Common myeloid progenitor, CD34-positive (primary cell): Measurements from ENCODE around the gene CHST2.
A peak's percentile ranks its signal among the peaks of the same experiment; 100 is the strongest.

ENCODE experiments used
- CTCF ChIA-PET: fragments of 350-600 bp; sonication (Branson Sonifier 250); formaldehyde crosslinking; loops from one replicate; lab custom pipeline; 2021; ENCODE audit warnings: antibody characterized with exemption; lab: Charles Lee
- POLR2A ChIA-PET: fragments of 350-600 bp; sonication (Branson Sonifier 250); formaldehyde crosslinking; loops from one replicate; lab custom pipeline; 2021; ENCODE audit warnings: antibody characterized with exemption; lab: Charles Lee
- DNase-seq, 3 donors: peaks; one replicate each; pipeline versions ENCODE4 v3.0.0 to v3.0.0-alpha.2; 2013
- H3K27ac ChIP-seq, 2 experiments: 1 replicate in 1 of 2; 2 replicates in 1 of 2; pipeline ENCODE4 v1.7.0; 2013; ENCODE audit warnings: inconsistent platforms in 2 of 2, low read length in 2 of 2, mild to moderate bottlenecking in 2 of 2, low read depth in 1 of 2, moderate library complexity in 1 of 2; ENCODE audit not compliant: severe bottlenecking in 2 of 2, insufficient read depth in 1 of 2, poor library complexity in 1 of 2
- H3K27me3 ChIP-seq, 5 experiments: replicated peaks in 2 of 5; 1 replicate in 3 of 5; 2 replicates in 2 of 5; pipeline versions ENCODE4 v1.6.1 to v1.7.0; 2013; ENCODE audit warnings: low read length in 4 of 5, mild to moderate bottlenecking in 2 of 5, moderate library complexity in 2 of 5, inconsistent platforms in 1 of 5; ENCODE audit not compliant: insufficient read depth in 5 of 5, control insufficient read depth in 4 of 5
- H3K36me3 ChIP-seq, 4 experiments: 1 replicate in 2 of 4; 2 replicates in 2 of 4; pipeline versions ENCODE4 v1.6.1 to v1.7.0; 2013; ENCODE audit warnings: low read length in 3 of 4, control low read depth in 1 of 4, mild to moderate bottlenecking in 1 of 4; ENCODE audit not compliant: control insufficient read depth in 4 of 4, insufficient read depth in 4 of 4
- H3K4me1 ChIP-seq, 4 experiments: 1 replicate in 3 of 4; 2 replicates in 1 of 4; pipeline versions ENCODE4 v1.6.1 to v1.7.1; 2013; ENCODE audit warnings: low read length in 3 of 4, mild to moderate bottlenecking in 3 of 4, control low read depth in 1 of 4, inconsistent platforms in 1 of 4, moderate library complexity in 1 of 4; ENCODE audit not compliant: control insufficient read depth in 4 of 4, insufficient read depth in 4 of 4; ENCODE audit errors: control extremely low read depth in 1 of 4
- H3K4me3 ChIP-seq, 7 experiments: 1 replicate in 4 of 7; 2 replicates in 3 of 7; pipeline versions ENCODE4 v1.5.1 to v1.7.0; 2013; ENCODE audit warnings: mild to moderate bottlenecking in 7 of 7, low read length in 6 of 7, moderate library complexity in 6 of 7, inconsistent platforms in 2 of 7, low read depth in 2 of 7, control low read depth in 1 of 7; ENCODE audit not compliant: insufficient read depth in 4 of 7, control insufficient read depth in 1 of 7; ENCODE audit errors: extremely low read depth in 1 of 7
- H3K9me3 ChIP-seq, 5 experiments: 1 replicate in 4 of 5; 2 replicates in 1 of 5; pipeline versions ENCODE4 v1.6.1 to v1.7.1; 2013; ENCODE audit warnings: low read length in 4 of 5, mild to moderate bottlenecking in 2 of 5, inconsistent platforms in 1 of 5, low read depth in 1 of 5, moderate library complexity in 1 of 5; ENCODE audit not compliant: control insufficient read depth in 4 of 5, insufficient read depth in 2 of 5; ENCODE audit errors: control extremely low read depth in 1 of 5
- WGBS: methylation state at CpG from one replicate; pipeline ENCODE4 v1.1.5; 2013; ENCODE audit not compliant: insufficient coverage; 5-methylcytosine and 5-hydroxymethylcytosine counted together

The CHST2 gene

GRCh38 chr3:143122089-143122430 lies 2.5 kb downstream of the CHST2 start:
- Histone ChIP-seq H3K27ac (no peak overlapping the region), H3K27me3 (peaks cover 0 to 23% (median 0%) of the 10 kb centered on the region in 5 experiments), H3K9me3 (no peaks in the 10 kb centered on the region), H3K36me3 (no peaks in the 10 kb centered on the region), H3K4me1 (peaks cover 2 to 45% (median 27%) of the 10 kb centered on the region in 4 experiments), H3K4me3 (no peak overlapping the region)
- CTCF ChIA-PET = interaction anchor here (0.6 to 2.0 kb wide), 4 partner anchors 198 to 552 kb away, joined by 3 to 6 read pairs (median 4); no protein-coding TSS in a partner anchor
- 99% methylated on average over 14 of the region's 16 CpGs for WGBS
- peak in 1 of 3 donors; percentile 4 for DNase-seq
- POLR2A ChIA-PET = no interaction called here

DNA sequence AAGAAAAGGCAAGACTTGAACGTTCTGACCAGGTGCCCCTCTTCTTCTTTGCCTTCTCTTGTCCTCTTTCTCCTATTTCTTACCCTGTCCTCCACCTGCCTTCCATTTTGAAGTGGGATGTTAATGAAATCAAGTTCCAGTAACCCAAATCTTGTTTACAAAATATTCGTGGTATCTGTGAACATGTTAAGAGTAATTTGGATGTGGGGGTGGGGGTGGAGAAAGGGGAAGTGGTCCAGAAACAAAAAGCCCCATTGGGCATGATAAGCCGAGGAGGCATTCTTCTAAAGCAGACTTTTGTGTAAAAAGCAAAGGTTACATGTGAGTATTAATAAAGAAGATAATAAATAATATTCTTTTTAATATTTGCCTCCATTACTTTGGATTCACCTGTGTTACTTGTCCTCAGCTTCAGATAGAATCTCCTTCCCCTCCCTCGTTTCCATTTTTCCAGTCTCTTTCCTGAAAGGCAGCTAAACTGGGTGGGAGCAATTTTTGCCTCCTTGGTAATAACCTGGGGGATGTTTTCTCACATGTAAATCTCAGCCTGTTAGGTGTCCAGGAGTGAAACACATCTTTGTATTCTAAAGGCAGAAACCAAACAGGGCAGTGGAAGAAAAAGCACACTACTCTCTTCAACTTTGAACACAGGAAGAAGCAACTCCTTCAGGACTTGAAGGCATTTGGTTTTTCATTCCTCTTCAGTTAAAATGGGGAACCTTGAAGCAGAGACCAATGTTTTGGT lies 3.2 kb downstream of the CHST2 start:
- DNase-seq = peak; percentile 25 to 84 (median 83)
- POLR2A ChIA-PET = interaction anchor here (0.6 kb wide), 1 partner anchor 35 kb away, joined by 3 read pairs; no protein-coding TSS in a partner anchor
- whole genome bisulfite sequencing = 0% methylated on average over 1 of the region's 4 CpGs
- no peak overlapping the region for H3K4me3 ChIP-seq
- no peaks in the 10 kb centered on the region for H3K36me3 ChIP-seq
- no peaks in the 10 kb centered on the region for H3K9me3 ChIP-seq
- H3K4me1 ChIP-seq = peaks cover 2 to 45% (median 27%) of the 10 kb centered on the region in 4 experiments
- peaks cover 0 to 23% (median 0%) of the 10 kb centered on the region in 5 experiments for H3K27me3 ChIP-seq
- no peak overlapping the region for H3K27ac ChIP-seq
- CTCF ChIA-PET = no interaction called here

GRCh38 chr3:143123353-143123984 lies 3.9 kb downstream of the CHST2 start:
- CTCF ChIA-PET = interaction anchor here (1.0 kb wide), 2 partner anchors 9 to 71 kb away, joined by 3 read pairs; no protein-coding TSS in a partner anchor
- H3K4me1 ChIP-seq = peaks cover 2 to 45% (median 27%) of the 10 kb centered on the region in 4 experiments
- peaks cover 0 to 16% (median 0%) of the 10 kb centered on the region in 5 experiments for H3K27me3 ChIP-seq
- POLR2A ChIA-PET = interaction anchor here (0.6 kb wide), 1 partner anchor 35 kb away, joined by 3 read pairs; no protein-coding TSS in a partner anchor
- H3K36me3 ChIP-seq = no peaks in the 10 kb centered on the region
- no peak overlapping the region for H3K27ac ChIP-seq
- WGBS = 60% methylated on average over 4 of the region's 7 CpGs
- H3K4me3 ChIP-seq = no peak overlapping the region
- DNase-seq = no peak
- no peaks in the 10 kb centered on the region for H3K9me3 ChIP-seq

GRCh38 chr3:143124601-143125520 lies 5.3 kb downstream of the CHST2 start:
- no peaks in the 10 kb centered on the region for H3K9me3 ChIP-seq
- peaks cover 2 to 37% (median 20%) of the 10 kb centered on the region in 4 experiments for H3K4me1 ChIP-seq
- ChIA-PET CTCF (interaction anchor here (1.0 to 1.2 kb wide), 3 partner anchors 8 to 70 kb away, joined by 3 to 4 read pairs (median 3); no protein-coding TSS in a partner anchor), POLR2A (no interaction called here)
- WGBS = 95% methylated on average over 5 of the region's 9 CpGs
- no peak overlapping the region for H3K4me3 ChIP-seq
- peaks cover 0 to 12% (median 0%) of the 10 kb centered on the region in 5 experiments for H3K27me3 ChIP-seq
- H3K36me3 ChIP-seq = no peaks in the 10 kb centered on the region
- DNase-seq = no peak
- no peak overlapping the region for H3K27ac ChIP-seq

DNA sequence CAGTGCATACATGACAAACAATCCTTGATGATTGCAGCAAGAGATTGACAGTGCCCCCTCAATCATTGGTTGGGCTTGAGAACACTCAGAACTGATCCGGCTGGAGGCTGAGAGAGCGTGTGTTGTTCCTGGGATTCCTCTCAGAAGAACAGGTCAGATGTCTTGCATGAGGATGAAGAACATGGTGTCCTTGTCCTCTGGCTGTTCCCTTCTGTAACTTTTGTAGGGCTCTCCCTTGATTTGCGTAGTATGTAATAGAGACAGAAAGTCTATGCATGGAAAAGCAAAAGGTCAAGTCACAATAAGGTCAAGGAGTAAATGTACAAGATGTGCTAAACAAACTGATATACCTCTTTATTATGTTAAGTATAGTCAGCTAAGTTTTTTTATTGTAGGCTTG lies 8.2 kb downstream of the CHST2 start:
- 100% methylated on average over 2 of the region's 3 CpGs for WGBS
- H3K36me3 ChIP-seq = no peaks in the 10 kb centered on the region
- CTCF ChIA-PET = no interaction called here

DNA sequence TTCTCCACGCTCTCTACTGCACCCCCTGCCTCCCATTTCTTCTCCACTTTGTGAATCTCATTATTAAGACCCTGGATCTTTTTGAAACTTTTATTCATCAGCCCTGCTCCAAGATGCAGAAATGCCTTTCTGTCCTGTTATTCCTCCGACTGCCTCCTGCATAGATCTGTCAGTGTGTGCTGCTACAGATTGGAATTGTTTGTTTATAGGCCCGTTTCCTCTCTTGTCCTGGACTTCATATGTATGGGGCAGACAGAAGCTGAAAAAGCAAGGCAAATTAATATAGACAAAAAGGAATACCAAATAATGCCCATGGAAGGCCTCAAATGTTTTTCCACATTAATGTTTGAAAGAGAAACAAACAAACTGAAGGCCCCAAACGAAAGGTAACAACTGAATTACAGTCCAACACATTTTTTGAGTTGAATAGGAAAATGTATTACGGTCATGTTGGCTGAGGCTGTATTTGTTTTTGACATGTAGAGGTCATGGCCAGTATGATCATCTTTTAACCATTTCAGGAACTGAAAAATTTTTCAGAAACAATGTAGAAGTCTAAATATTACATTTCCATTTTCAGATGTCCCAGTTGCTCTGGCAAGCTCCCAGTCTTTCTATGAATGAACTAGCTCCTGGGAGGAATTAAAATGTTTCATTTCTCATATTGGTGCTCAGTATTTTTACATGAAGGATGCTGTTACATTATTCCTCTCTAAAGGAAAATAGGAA lies 8.8 kb downstream of the CHST2 start:
- peaks cover 0 to 5% (median 0%) of the 10 kb centered on the region in 4 experiments for H3K4me1 ChIP-seq
- no peaks in the 10 kb centered on the region for H3K9me3 ChIP-seq
- WGBS = 80% methylated on average over 2 of the region's 5 CpGs
- no peak for DNase-seq
- H3K27ac ChIP-seq = no peak overlapping the region
- ChIA-PET CTCF (no interaction called here), POLR2A (no interaction called here)
- H3K4me3 ChIP-seq = no peak overlapping the region
- H3K36me3 ChIP-seq = no peaks in the 10 kb centered on the region
- H3K27me3 ChIP-seq = no peaks in the 10 kb centered on the region

More for the DNA sequence above, 8.2 kb downstream of the CHST2 start:
- POLR2A ChIA-PET = interaction anchor here (0.5 kb wide), 1 partner anchor 37 kb away, joined by 3 read pairs; no protein-coding TSS in a partner anchor
- Histone ChIP-seq H3K27me3 (no peaks in the 10 kb centered on the region), H3K4me3 (no peak overlapping the region), H3K9me3 (no peaks in the 10 kb centered on the region), H3K4me1 (peaks cover 0 to 11% (median 2%) of the 10 kb centered on the region in 4 experiments), H3K27ac (no peak overlapping the region)
- no peak for DNase-seq
